GM19372 (cell line): Measurements from ENCODE around the gene IRF5.
"Not testable (repeated sequence)": the region's sequence is repeated elsewhere in the genome, so short reads cannot be mapped to it uniquely, and the experiment has no call there.

Source experiments
- ATAC-seq: cut with Tn5 transposase; IDR thresholded peaks from one replicate; pipeline ENCODE4 v1.9.1; 2021; ENCODE audit warnings: mild to moderate bottlenecking, low read depth, moderate library complexity; ENCODE audit not compliant: unreplicated experiment

The IRF5 gene

GRCh38 chr7:128934361-128935341, 3.1 kb upstream of the IRF5 start:
- peak; percentile 39 for ATAC-seq

- no peak for ATAC-seq
Measured at GRCh38 chr7:128935342-128935730, 2.4 kb upstream of the IRF5 start.

- ATAC-seq = no peak
Measured at GRCh38 chr7:128936798-128937197, 929 bp upstream of the IRF5 start.

GRCh38 chr7:128937271-128937646, 468 bp upstream of the IRF5 start:
- ATAC-seq = no peak

GRCh38 chr7:128938544-128939074, 882 bp downstream of the IRF5 start:
- no peak for ATAC-seq

- no peak for ATAC-seq
Measured at GRCh38 chr7:128939075-128939860, 1.5 kb downstream of the IRF5 start.

GRCh38 chr7:128939861-128940410, 2.2 kb downstream of the IRF5 start:
- peak; percentile 29 for ATAC-seq

- ATAC-seq = peak; percentile 54
Measured at GRCh38 chr7:128940494-128941322, 3.0 kb downstream of the IRF5 start.

- no peak for ATAC-seq
Measured at GRCh38 chr7:128941323-128941890, 3.7 kb downstream of the IRF5 start.

GRCh38 chr7:128941946-128942526, 4.3 kb downstream of the IRF5 start:
- ATAC-seq = no peak

- not testable (repeated sequence) for ATAC-seq
Measured at GRCh38 chr7:128943251-128943650, 5.5 kb downstream of the IRF5 start.

GRCh38 chr7:128944487-128945236, 6.9 kb downstream of the IRF5 start:
- ATAC-seq = no peak

GRCh38 chr7:128945668-128946366, 8.1 kb downstream of the IRF5 start:
- no peak for ATAC-seq

- ATAC-seq = no peak
Measured at GRCh38 chr7:128946936-128947830, 9.5 kb downstream of the IRF5 start.

GRCh38 chr7:128947854-128948253, 10.1 kb downstream of the IRF5 start:
- no peak for ATAC-seq

GRCh38 chr7:128948312-128948973, 10.7 kb downstream of the IRF5 start:
- no peak for ATAC-seq
